Hepatocyte (in vitro differentiated cells): Measurements from ENCODE around the gene LRRC61. TPM values are rescaled to one million over a fixed set of nuclear protein-coding genes. Genes with fewer than 3 reads are reported as not detected.
"Not testable (repeated sequence)": the region's sequence is repeated elsewhere in the genome, so short reads cannot be mapped to it uniquely, and the experiment has no call there.

Source experiments
- DNase-seq: peaks from one replicate; pipeline ENCODE4 v3.0.0-alpha.2; 2016; ENCODE audit warnings: low spot score
- H2AFZ ChIP-seq: fragments of 200-600 bp; sonication (generic); 2 replicates; pipeline ENCODE4 v1.6.0; 2016; ENCODE audit warnings: antibody characterized with exemption, mild to moderate bottlenecking
- H3K27ac ChIP-seq: fragments of 200-600 bp; sonication (generic); 2 replicates; pipeline ENCODE4 v1.5.1; 2016; ENCODE audit warnings: mild to moderate bottlenecking
- H3K27me3 ChIP-seq: fragments of 200-600 bp; sonication (generic); 2 replicates; pipeline ENCODE4 v1.6.1; 2016
- H3K36me3 ChIP-seq: fragments of 200-600 bp; sonication (generic); replicated peaks from 2 replicates; pipeline ENCODE4 v1.5.1; 2016; ENCODE audit warnings: low read depth; ENCODE audit not compliant: insufficient read depth
- H3K4me1 ChIP-seq: fragments of 200-600 bp; sonication (generic); 2 replicates; pipeline ENCODE4 v1.5.1; 2016; ENCODE audit warnings: mild to moderate bottlenecking, moderate library complexity; ENCODE audit not compliant: insufficient read depth
- H3K4me2 ChIP-seq: fragments of 200-600 bp; sonication (generic); 2 replicates; pipeline ENCODE4 v1.6.0; 2016
- H3K4me3 ChIP-seq: fragments of 200-600 bp; sonication (generic); 2 replicates; pipeline ENCODE4 v1.5.1; 2016; ENCODE audit warnings: mild to moderate bottlenecking
- H3K79me2 ChIP-seq: fragments of 200-600 bp; sonication (generic); 2 replicates; pipeline ENCODE4 v1.6.0; 2017; ENCODE audit warnings: mild to moderate bottlenecking
- H3K9me2 ChIP-seq: fragments of 200-600 bp; sonication (generic); replicated peaks from 2 replicates; pipeline ENCODE4 v1.6.0; 2017; ENCODE audit warnings: mild to moderate bottlenecking; ENCODE audit not compliant: insufficient read depth
- H3K9me3 ChIP-seq: fragments of 200-600 bp; sonication (generic); 2 replicates; pipeline ENCODE4 v1.5.1; 2016; ENCODE audit warnings: low read depth, mild to moderate bottlenecking
- H4K20me1 ChIP-seq: fragments of 200-600 bp; sonication (generic); 2 replicates; pipeline ENCODE4 v1.6.0; 2016; ENCODE audit warnings: mild to moderate bottlenecking; ENCODE audit not compliant: insufficient read depth, poor library complexity, severe bottlenecking
- EZH2 ChIP-seq: fragments of 200-600 bp; sonication (generic); IDR thresholded peaks from 2 replicates; pipeline ENCODE4 v1.6.1; 2016; ENCODE audit warnings: antibody characterized with exemption, mild to moderate bottlenecking, borderline replicate concordance
- EZH2phosphoT487 ChIP-seq: fragments of 200-600 bp; sonication (generic); IDR thresholded peaks from one replicate; pipeline ENCODE4 v1.6.1; 2018; ENCODE audit warnings: antibody characterized with exemption, mild to moderate bottlenecking, low read depth, moderate library complexity; ENCODE audit not compliant: unreplicated experiment, severe bottlenecking
- WGBS: methylation state at CpG from one replicate; pipeline ENCODE4 v1.1.6; 2016; ENCODE audit warnings: low lambda C conversion rate; ENCODE audit errors: missing lambda C conversion rate; 5-methylcytosine and 5-hydroxymethylcytosine counted together
- polyA plus RNA-seq: library from polyadenylated mRNA; unstranded; fragments of >200 nt; fragmentation: Nextera tagmentation; extraction: Ambion mirVana; gene quantifications from 2 replicates; pipeline ENCODE4 v1.2.1, GENCODE V29; 2016
- total RNA-seq: library from RNA; depleted of rRNA; stranded (reverse); fragments of >200 nt; gene quantifications from 2 replicates; pipeline ENCODE4 v1.2.3, GENCODE V29; 2014
- TF ChIP-seq, protein P1 (sequence below): fragments of 200-600 bp; sonication (generic); IDR thresholded peaks from 2 replicates; pipeline ENCODE4 v1.5.1; 2016; ENCODE audit warnings: antibody characterized with exemption, mild to moderate bottlenecking; ENCODE audit not compliant: poor library complexity

Gene LRRC61, protein sequence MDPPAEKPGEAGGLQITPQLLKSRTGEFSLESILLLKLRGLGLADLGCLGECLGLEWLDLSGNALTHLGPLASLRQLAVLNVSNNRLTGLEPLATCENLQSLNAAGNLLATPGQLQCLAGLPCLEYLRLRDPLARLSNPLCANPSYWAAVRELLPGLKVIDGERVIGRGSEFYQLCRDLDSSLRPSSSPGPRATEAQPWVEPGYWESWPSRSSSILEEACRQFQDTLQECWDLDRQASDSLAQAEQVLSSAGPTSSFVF
- total RNA-seq (23.4 and 24.0 TPM in 2 replicates), polyA plus RNA-seq (35.4 and 38.7 TPM in 2 replicates)

DNA sequence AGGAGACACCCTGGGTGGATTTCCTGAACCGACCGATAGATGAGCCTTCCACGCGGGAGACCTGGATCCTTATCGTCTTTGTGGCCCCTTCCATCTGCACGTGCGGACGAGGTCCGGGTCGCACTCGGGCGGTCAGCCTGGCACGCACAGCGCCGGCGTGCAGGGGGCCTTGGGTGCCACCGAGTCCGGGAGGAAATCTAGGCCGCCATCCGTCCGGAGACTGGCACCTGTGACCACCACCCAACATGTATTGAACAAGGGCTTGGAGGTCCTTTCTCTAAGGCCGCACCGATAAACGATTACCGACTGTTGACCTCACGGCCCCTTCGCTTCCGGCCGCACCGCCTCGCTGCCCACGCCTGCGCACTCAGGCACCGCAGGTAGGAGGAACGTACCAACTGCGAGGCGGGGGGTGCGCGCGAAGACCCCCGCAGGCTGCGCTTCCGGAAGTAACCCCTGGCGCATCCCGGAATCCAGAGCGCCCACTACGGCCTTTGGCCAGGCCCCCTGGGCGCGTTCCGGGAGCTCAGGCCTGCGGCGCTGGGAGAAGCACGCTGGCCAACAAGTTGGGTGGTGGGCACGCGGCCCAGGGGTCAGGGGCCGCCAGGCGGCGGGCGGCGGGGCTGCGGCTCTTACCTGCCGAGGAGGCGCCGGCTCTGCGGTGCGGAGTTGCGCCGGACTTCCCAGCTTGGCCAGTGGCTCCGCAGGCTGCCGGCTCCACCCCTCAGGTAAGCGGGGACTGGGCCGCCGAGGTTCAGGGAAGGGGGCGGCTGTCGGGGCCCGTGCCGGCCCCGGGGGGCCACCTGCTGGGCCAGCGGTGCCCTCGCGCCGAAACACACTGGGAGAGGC lies at the start of gene LRRC61, which contains the start of gene ACTR3C:
TSS of gene LRRC61 (plus strand) at position 523 of the 849 bp plus-strand sequence. CDS start 13,507 bp downstream, outside the sequence.
TSS of gene ACTR3C (minus strand) at position 713 of the 849 bp plus-strand sequence. CDS start 28,249 bp downstream, outside the sequence.
- WGBS, result 30% methylated on average over 66 of the region's 82 CpGs
- H3K9me3 ChIP-seq, result no peaks in the 10 kb centered on the region
- peak within 1 kb of the TSS; percentile 81 for H2AFZ ChIP-seq
- H3K4me3 ChIP-seq, result peak within 1 kb of the TSS; percentile 37
- DNase-seq, result peak; percentile 82
- H3K27me3 ChIP-seq, result no peaks in the 10 kb centered on the region
- no peaks in the 10 kb centered on the region for H3K9me2 ChIP-seq
- peaks cover 31% of the 10 kb centered on the region for H3K79me2 ChIP-seq
- no peaks in the 10 kb centered on the region for H3K36me3 ChIP-seq
- TF ChIP-seq, protein P1, sequence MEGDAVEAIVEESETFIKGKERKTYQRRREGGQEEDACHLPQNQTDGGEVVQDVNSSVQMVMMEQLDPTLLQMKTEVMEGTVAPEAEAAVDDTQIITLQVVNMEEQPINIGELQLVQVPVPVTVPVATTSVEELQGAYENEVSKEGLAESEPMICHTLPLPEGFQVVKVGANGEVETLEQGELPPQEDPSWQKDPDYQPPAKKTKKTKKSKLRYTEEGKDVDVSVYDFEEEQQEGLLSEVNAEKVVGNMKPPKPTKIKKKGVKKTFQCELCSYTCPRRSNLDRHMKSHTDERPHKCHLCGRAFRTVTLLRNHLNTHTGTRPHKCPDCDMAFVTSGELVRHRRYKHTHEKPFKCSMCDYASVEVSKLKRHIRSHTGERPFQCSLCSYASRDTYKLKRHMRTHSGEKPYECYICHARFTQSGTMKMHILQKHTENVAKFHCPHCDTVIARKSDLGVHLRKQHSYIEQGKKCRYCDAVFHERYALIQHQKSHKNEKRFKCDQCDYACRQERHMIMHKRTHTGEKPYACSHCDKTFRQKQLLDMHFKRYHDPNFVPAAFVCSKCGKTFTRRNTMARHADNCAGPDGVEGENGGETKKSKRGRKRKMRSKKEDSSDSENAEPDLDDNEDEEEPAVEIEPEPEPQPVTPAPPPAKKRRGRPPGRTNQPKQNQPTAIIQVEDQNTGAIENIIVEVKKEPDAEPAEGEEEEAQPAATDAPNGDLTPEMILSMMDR, result no peak
- TF ChIP-seq EZH2phosphoT487, result no peak
- TF ChIP-seq EZH2, result no peak
- peak within 1 kb of the TSS; percentile 93 for H3K27ac ChIP-seq
- no peaks in the 10 kb centered on the region for H4K20me1 ChIP-seq
- H3K4me2 ChIP-seq, result peak within 1 kb of the TSS; percentile 82
- H3K4me1 ChIP-seq, result peaks cover 16% of the 10 kb centered on the region

DNA sequence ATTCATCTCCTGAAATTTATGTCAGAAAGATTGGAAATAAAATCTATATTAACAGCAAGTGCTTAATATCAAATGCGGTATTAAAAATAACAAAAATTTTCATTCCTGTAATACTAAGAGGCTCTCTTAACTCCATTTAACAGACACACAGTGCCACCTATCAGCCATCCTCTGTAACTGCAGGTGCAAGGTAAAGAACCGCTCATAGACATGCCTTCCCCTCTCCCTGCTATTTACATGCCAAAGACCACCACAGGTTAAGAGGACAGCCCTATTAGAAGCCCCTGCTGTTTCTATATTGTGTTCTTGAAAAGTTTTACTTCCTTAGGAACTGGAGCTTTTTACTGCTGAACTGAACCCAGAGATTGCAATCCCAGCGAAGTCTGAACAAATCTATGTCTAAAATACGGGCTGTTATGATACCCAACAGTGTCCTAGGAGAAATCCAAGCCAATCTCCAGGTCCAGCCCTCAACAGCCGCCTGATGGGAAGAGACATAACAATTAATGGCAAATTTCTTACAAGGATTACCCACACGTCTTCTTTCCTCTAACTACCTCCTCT lies 46.9 kb upstream of the LRRC61 start:
- not testable (repeated sequence) for H3K27me3 ChIP-seq, H3K4me1 ChIP-seq
- 45% methylated on average over 6 of the region's 6 CpGs for WGBS

DNA sequence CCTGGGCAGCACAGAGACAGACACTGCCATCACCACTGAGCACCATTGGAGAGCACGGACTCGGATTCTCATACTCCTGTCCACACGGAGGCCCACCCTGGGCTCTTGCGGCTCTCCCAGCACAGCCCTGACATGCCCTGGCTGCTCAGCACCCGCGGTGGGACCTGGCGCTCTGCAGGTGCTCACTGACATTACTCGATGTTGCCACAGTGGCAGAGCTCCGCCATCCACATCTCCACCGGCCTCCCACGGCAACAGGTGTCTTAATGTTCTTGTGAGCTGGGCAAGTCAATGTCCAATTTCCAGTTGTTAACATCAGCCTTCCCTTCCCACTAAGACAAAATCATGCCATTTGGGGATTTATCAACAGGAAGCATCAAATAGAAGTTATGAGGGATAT lies 44.8 kb upstream of the LRRC61 start:
- not testable (repeated sequence) for H3K79me2 ChIP-seq, H4K20me1 ChIP-seq, H3K4me3 ChIP-seq, H3K27ac ChIP-seq, H3K4me2 ChIP-seq, H3K9me2 ChIP-seq, DNase-seq, H3K4me1 ChIP-seq, H3K36me3 ChIP-seq, H2AFZ ChIP-seq, H3K27me3 ChIP-seq, H3K9me3 ChIP-seq
- WGBS, result 89% methylated on average over 8 of the region's 11 CpGs

More for the DNA sequence above, 46.9 kb upstream of the LRRC61 start:
- TF ChIP-seq, protein P1, result peak; percentile 72
- DNase-seq, result peak; percentile 28
- not testable (repeated sequence) for H3K4me2 ChIP-seq, H4K20me1 ChIP-seq, H3K9me3 ChIP-seq, H3K79me2 ChIP-seq, H3K36me3 ChIP-seq, H2AFZ ChIP-seq, H3K27ac ChIP-seq, H3K4me3 ChIP-seq, H3K9me2 ChIP-seq

DNA sequence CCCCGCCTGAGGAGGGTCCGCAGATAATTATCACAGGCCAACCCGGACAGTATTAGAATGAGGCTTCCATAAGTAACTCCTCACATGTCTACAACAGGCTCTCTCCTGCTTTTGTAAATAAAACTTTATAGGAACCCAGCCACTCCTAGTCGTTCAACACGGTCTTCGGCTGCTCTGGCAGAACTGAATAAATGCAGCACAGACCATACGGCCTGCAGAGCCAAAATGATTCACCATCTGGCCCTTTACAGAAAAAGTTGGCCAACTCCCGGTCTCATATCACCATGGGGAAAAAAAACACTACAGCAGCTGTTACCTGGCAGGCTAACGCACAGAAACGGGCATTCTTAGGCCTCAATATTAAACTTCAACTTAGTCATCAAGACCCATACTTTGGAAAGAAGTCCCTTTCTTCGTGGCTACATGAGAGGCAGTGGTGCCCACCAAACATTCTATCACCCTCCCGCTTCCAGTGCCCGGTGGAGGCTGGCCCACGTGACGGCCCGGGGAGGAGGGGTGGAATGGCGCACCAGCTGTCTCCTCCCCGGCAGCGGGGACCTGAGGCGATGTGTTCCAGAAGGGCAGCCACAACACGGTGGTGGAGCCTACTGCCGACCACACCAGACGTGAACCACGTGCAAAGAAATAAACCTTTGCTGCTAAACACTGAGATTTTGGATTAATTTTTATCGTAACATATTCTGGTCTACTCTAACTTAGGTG lies 41.3 kb upstream of the LRRC61 start:
- H3K27me3 ChIP-seq, H3K79me2 ChIP-seq, H3K9me2 ChIP-seq, H3K27ac ChIP-seq, H2AFZ ChIP-seq, H3K4me1 ChIP-seq, H3K9me3 ChIP-seq, H3K36me3 ChIP-seq, DNase-seq, H3K4me2 ChIP-seq, H3K4me3 ChIP-seq, H4K20me1 ChIP-seq: not testable (repeated sequence)
- WGBS, result 92% methylated on average over 14 of the region's 25 CpGs

DNA sequence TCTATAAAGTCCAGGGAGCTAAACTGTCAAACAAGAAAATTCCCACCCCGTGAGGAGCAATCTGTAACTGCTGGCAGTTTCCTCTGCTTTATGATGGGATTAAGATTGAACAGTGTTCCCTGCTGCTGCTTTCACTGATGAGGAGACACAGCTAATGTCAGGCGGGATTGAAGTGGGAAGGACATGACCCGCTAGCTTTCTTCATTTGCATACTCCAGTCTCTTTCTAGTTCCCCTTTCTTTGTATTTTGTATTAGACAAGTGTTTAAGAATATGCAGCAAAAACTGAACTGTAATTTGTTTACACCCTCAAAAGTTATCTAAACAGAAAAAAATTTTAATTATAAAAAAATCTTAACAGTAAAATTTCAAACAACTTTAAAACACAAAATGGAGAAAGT lies 40.0 kb upstream of the LRRC61 start:
- H3K4me1 ChIP-seq, H3K79me2 ChIP-seq, H3K9me2 ChIP-seq, H3K27ac ChIP-seq, H4K20me1 ChIP-seq, H3K4me2 ChIP-seq, H3K4me3 ChIP-seq, DNase-seq, H3K27me3 ChIP-seq, H3K9me3 ChIP-seq, H2AFZ ChIP-seq, H3K36me3 ChIP-seq: not testable (repeated sequence)
- WGBS, result 43% methylated on average over 3 of the region's 3 CpGs

DNA sequence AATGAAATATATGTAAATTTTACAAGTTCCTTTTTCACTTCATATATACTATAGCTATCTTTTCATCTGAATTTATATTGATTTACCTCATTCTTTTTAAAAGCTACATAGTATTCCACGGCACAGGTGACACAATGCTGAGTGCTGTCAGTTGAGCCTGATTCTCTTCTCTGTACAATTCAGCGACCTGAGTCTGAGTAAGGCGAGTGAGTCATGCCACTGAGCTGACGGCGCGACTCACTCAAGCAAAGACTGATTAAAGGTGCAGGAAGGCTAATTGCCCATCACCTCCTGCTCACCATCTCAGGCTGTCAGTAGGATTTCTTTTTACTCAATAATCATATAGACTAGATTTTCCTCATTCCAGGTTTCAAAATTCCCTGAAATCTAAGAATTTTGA lies 39.5 kb upstream of the LRRC61 start:
- not testable (repeated sequence) for H3K36me3 ChIP-seq, H3K27ac ChIP-seq, H4K20me1 ChIP-seq, H3K9me3 ChIP-seq, H2AFZ ChIP-seq, H3K4me1 ChIP-seq, H3K4me3 ChIP-seq, H3K9me2 ChIP-seq, H3K79me2 ChIP-seq, H3K27me3 ChIP-seq, H3K4me2 ChIP-seq, DNase-seq
- 67% methylated on average over 5 of the region's 6 CpGs for WGBS
